Astrocyte of the hippocampus (primary cell): ENCODE results near the gene ADGRL3.
"Not testable (repeated sequence)": the region's sequence is repeated elsewhere in the genome, so short reads cannot be mapped to it uniquely, and the experiment has no call there.

ENCODE experiments used
- DNase-seq: peaks from one replicate; pipeline ENCODE4 v3.0.0; 2011; ENCODE audit warnings: low read depth, low spot score

Gene ADGRL3

DNA sequence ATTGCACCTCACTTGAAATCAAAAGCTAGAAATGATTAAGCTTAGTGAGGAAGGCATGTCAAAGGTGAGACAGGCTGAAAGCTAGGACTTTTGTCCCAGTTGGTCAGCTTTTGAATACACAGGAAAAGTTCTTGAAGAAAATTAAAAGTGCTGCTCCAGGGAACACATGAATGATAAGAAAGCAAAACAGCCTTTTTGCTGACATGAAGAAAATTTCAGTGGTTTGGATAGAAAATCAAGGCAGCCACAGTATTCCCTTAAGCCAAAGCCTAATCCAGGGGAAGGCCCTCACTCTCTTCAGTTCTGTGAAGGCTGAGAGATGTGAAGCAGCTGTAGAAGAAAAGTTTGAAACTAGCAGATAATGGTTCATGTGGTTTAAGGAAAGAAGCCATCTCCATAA lies 150.8 kb downstream of the ADGRL3 start:
- no peak for DNase-seq

GRCh38 chr4:61356696-61357095 lies 156.6 kb downstream of the ADGRL3 start:
- no peak for DNase-seq

GRCh38 chr4:61359301-61359700 lies 159.2 kb downstream of the ADGRL3 start:
- no peak for DNase-seq

- DNase-seq: not testable (repeated sequence)
Measured at GRCh38 chr4:61372817-61373216, 172.7 kb downstream of the ADGRL3 start.

DNA sequence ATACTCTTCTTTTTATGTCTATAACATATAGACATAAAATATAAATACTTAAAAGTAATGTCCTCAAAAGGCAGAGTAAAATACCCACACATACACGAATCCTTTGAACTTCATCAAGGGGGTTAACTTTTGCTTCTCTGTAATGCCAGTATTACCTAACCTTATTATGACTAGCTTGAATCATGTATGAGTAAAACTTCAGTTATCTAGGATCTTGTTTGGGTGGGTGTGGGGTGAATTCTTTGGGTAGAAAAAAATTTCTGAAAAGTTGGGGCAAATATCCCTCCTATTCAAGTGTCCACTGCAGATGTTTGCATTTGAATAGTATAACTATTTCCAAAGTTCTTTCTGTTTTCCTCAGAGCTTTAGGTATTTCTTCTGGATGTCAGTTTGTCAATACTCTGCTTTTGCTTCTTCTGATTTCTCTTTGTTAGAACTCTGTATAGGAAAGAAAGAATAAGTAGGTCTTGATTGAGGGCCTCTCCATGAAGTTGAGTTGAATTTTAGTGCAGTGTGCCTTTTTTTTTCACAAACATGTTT lies 173.8 kb downstream of the ADGRL3 start:
- peak; percentile 56 for DNase-seq

DNA sequence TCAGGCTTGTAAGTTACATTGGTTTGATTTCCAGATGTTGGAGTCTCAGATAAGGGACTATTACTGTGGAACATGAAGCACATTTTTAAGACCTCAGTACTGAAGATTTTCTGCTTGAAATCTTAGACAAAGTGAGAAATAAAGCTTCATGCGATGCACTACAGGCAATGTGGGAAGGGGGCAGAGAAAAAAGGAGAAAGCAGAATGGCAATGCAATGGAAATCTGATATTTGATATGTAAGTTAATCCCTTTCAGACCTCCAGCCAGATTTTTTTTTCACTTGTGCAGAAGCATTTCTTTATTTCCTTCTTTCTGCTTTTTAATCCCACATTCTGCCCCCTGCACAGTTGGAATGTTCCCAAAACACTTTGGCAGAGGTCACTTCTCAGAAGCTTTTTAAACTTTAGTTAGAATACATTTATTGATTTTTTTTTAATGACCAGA lies 174.3 kb downstream of the ADGRL3 start:
- peak; percentile 82 for DNase-seq

- peak; percentile 4 for DNase-seq
Measured at GRCh38 chr4:61375301-61375700, 175.2 kb downstream of the ADGRL3 start.

GRCh38 chr4:61376301-61376700 lies 176.2 kb downstream of the ADGRL3 start:
- DNase-seq: no peak

GRCh38 chr4:61379406-61379805 lies 179.3 kb downstream of the ADGRL3 start:
- DNase-seq: no peak

DNA sequence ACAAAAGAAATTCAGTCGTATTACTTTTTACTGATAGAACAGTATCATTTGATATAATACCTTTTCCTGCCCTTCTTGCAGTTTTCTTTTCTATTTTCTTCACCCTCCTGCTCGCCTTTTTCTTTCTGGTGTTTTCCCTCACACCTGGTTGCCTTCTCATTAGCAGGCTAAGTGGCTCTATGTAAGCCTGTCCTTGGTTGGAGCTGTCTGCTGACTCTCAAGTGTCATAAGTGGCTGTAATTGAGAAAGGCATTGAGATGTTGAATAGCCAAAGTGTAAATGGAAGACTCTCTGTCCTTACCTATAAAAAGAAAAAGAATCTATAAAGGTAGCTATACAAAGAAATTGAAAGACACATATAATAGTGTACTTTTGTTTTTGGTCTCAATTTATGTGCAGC lies 180.7 kb downstream of the ADGRL3 start:
- DNase-seq: no peak

GRCh38 chr4:61385256-61385655 lies 185.1 kb downstream of the ADGRL3 start:
- no peak for DNase-seq

- DNase-seq: not testable (repeated sequence)
Measured at GRCh38 chr4:61387372-61387771, 187.2 kb downstream of the ADGRL3 start.

- no peak for DNase-seq
Measured at GRCh38 chr4:61389640-61390039, 189.5 kb downstream of the ADGRL3 start.

DNA sequence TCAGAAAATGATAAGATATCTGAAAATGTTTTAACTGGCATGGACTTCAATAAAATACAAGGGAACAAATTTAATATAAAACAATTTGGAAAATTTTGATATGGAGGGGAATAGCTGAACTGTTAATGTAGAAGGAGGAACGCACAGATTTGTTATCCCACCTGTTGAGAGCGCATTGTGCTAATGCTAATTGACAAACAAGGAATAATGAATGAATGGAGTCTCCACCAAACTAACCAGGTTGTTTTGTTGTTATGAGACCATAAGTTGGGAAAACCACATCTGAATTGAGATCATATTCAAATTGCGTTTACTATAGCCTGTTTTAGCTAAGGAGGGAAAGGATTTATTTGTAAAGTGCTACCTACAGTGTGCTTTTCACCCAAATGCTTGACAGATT lies 195.6 kb downstream of the ADGRL3 start:
- no peak for DNase-seq

DNA sequence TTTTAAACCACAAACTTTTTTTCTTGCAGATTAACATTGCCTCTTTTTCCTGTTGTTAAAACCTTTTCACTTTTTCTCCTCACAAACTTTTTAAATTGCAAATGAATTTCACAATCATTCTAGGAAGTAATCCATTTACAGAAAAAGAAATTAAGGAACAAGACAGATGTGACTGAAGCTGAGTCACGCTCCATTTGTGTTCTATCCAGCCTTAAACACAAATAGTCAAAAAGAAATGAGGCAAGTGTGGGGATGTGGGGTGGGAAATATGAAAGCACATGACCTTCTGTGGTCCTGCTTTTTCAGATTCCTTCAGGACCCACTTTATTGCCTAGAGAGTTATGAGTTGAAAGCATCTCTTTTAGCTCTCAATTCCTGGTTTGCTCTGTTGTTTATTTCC lies 197.0 kb downstream of the ADGRL3 start:
- peak; percentile 26 for DNase-seq

- no peak for DNase-seq
Measured at GRCh38 chr4:61400439-61401038, 200.4 kb downstream of the ADGRL3 start.

- DNase-seq: no peak
Measured at GRCh38 chr4:61401771-61402170, 201.6 kb downstream of the ADGRL3 start.

- no peak for DNase-seq
Measured at GRCh38 chr4:61405307-61405706, 205.2 kb downstream of the ADGRL3 start.

DNA sequence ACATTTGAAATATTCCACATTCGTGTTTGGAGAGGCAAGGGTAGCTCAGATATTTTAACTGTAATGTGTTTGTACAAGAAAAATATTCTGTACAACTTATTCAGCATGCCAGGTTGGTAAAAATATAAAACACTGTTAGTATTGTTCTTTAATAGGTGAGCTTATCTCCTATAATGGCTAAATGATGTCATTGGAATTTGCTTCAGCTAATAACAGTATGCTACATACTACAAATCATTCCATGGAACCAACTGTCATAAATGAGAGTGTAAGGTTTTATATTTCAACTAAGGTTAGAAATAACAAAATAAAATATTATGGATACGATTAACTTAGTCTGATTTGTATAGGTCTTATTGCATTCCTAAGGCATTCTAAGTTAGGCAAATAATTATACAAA lies 206.6 kb downstream of the ADGRL3 start:
- no peak for DNase-seq

DNA sequence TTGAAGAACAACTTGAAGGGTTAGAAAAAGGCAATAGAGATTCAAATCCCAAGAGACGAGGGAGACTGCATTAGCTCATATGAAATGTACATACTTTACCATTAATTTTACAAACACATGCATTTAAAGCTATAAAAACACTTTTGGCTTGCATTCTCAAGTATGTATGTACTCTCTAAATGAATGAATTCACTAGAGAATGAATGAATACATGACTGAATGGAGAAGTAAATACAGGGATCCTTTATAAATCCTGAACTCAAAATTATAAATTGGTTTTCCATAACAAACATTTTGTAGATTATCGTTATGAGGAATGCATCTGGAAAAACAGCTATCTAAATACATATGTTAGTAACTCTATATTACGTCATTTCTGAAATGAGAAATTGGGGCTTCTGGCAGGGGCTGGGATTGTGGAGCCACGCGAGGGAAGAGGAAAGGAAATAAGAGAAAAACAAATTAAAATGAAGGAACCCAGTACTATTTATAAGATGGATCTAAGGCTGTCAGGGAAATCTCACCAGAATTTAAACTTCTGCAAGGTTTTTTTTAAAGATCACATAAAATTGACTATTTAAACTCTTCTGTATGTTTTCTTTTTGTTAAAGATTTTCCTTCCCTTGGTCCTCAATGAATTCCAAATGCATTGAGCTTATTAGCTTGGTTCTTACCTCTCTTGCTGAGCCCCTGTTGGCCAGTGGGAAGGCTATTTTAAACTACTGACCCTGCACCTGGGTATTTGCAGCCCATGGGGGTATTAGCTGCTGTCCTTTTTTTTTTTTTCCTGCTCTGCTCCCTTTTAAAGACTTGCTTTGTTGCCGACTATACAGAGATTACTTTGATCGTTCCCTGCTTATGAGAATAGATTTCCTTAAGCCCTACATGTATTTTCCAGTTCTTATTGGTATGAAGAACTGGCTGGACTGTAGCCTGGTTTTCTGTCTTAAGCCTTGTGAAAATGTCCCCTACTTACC lies 207.8 kb downstream of the ADGRL3 start:
- no peak for DNase-seq

DNA sequence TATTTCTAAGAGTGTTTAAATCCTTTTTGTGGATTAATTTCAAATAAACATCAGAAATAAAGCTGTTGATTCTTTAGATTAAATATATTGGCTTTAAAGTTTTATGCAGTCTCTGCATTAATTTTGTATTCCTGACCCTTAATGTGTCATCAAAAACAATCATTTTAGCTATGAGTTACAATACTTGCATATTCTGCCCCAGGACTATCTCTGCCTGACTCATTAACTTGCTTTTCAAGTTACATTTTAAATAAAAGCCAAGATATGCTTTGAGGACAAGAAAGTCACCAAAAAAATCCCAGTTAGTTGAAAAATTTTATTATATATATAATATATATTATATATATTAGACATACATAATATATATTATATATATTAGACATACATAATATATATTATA lies 208.7 kb downstream of the ADGRL3 start:
- DNase-seq: no peak

- no peak for DNase-seq
Measured at GRCh38 chr4:61411241-61411640, 211.1 kb downstream of the ADGRL3 start.

DNA sequence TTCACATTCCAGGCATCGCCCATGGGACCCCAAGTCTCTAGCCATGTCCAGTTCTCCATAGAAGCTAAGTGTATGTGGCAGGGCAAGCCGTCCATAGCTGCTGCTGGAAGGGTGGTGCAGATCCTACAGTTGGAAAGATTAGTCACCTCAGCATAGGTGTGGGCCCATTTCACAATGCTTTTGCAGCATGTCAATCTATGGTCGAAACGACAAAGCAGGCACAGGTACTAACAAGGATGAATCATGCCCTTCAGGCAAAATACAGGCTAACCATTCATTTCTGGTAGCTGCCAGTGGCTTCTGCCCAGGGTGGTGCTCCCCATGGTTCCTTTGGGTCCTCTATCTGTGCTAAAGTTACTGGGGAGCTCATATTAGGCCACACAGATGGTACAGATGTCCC lies 225.2 kb downstream of the ADGRL3 start:
- DNase-seq: no peak
